Measurements from ENCODE around the gene LONRF2.
"Not testable (repeated sequence)": the region's sequence is repeated elsewhere in the genome, so short reads cannot be mapped to it uniquely, and the experiment has no call there.

The LONRF2 gene

GRCh38 chr2:100321866-100322820 lies at the start of gene LONRF2:
LONRF2 (minus strand) TSS chr2:100322501; CDS start chr2:100322093, 408 bp downstream.
- DNase-seq (ENCODE audit: low spot score), result peak; percentile 5

GRCh38 chr2:100367163-100367562 lies 44.9 kb upstream of the LONRF2 start:
- DNase-seq (ENCODE audit: low spot score), result no peak

DNA sequence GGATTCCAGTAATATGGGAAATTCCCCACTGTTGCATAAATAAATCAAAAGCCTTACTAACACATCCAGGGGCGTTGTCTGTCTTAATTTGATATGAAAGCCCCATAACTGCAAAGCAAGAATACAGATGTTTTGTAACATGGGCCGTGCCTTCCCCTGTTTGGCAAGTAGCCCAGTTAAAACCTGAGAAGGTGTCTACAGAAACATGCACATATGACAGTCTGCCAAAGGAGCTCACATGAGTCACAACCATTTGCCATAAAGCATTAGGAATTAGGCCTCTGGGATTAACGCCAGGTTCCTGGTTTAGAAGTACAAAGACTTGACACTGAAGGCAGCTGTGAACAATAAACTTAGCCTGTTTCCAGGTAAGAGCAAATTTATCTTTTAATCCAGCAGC lies 43.1 kb upstream of the LONRF2 start:
- DNase-seq (ENCODE audit: low spot score), result no peak

GRCh38 chr2:100362269-100362668 lies 40.0 kb upstream of the LONRF2 start:
- DNase-seq (ENCODE audit: low spot score), result not testable (repeated sequence)

DNA sequence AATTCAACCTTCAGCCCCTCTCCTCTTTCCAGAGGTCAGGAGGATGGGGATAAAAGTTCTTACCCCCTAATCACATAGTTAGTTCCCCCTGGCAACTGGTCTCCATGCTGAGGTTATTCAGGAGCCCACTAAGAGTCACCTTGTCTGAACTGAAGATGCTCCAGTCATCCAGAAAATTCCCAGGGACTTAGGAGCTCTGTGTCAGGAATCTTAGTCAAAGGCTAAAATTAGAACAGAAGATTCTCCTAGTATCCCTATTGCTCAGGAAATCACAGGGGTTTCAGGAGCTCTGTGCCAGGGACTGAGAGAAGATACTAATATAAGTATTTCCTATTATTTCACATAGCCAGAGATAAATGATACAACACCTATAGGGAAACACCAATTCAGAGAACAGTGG lies 37.3 kb upstream of the LONRF2 start:
- DNase-seq (ENCODE audit: low spot score), result no peak

GRCh38 chr2:100358554-100358953 lies 36.3 kb upstream of the LONRF2 start:
- no peak for DNase-seq (ENCODE audit: low spot score)

DNA sequence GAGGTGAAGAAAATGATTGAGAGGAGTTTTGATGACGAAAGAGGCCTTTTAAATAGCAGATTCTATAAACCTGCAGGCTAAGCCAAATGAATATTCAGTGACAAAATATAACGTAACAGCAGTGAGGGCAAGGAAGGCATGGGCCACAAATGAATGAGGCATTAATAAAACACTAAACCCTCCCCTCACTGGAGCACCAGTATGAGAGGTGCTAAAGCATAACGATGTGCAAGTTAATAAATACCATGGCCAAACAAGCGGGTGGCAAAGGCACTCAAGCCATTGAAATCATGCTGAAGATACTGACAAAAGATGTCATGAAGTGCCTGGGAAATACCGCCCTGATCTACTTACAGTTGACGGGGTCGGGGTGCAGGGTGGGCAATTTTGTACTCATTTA lies 30.2 kb upstream of the LONRF2 start:
- DNase-seq (ENCODE audit: low spot score), result no peak

- no peak for DNase-seq (ENCODE audit: low spot score)
Observed at GRCh38 chr2:100350661-100351185, 28.4 kb upstream of the LONRF2 start.

DNA sequence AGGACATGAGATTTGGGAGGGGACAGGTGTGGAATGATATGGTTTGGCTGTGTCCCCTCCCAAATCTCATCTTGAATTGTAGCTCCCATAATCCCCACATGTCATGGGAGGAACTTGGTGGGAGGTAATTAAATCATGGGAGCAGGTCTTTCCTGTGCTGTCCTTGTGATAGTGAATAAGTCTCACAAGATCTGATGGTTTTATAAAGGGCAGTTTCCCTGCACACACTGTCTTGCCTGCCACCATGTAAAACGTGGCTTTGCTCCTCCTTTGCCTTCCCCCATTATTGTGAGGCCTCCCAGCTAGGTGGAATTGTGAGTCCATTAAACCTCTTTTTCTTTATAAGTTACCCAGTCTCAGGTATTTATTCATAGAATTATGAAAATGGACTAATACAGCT lies 22.8 kb upstream of the LONRF2 start:
- DNase-seq (ENCODE audit: low spot score), result not testable (repeated sequence)

- no peak for DNase-seq (ENCODE audit: low spot score)
Observed at GRCh38 chr2:100344433-100344832, 22.1 kb upstream of the LONRF2 start.

DNA sequence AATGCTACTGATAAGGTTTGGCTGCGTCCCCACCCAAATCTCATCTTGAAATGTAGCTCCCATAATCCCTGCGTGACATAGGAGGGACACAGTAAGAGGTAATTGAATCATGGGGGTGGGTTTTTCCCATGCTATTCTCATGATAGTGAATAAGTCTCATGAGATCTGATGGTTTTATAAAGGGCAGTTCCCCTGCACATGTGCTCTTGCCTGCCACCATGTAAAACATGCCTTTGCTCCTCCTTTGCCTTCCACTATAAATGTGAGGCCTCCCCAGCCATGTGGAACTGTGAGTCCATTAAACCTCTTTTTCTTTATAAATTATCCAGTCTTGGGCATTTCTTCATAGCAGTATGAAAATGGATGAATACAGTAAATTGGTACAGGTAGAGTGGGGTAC lies 20.2 kb upstream of the LONRF2 start:
- DNase-seq (ENCODE audit: low spot score), result not testable (repeated sequence)

DNA sequence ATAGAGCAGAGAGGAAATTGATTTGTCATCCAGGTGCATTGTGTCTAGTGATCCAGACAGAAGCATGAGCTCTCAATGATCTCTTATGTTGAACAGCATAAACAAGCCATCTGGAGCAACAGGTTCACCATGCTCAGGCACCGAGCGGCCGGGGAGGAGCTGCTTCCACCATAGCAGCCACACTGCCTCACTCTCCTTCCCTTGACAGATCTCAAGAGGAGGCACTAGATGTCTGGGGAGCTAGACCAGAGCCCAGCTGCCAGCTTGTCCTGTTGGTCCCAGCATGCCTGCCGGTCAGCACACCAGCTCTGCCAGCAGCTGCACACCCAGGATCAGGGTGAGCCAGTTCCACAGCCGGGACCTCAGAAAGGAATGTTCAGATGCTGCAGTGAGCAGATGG lies 17.5 kb upstream of the LONRF2 start:
- no peak for DNase-seq (ENCODE audit: low spot score)

GRCh38 chr2:100334929-100335328 lies 12.6 kb upstream of the LONRF2 start:
- DNase-seq (ENCODE audit: low spot score), result no peak

DNA sequence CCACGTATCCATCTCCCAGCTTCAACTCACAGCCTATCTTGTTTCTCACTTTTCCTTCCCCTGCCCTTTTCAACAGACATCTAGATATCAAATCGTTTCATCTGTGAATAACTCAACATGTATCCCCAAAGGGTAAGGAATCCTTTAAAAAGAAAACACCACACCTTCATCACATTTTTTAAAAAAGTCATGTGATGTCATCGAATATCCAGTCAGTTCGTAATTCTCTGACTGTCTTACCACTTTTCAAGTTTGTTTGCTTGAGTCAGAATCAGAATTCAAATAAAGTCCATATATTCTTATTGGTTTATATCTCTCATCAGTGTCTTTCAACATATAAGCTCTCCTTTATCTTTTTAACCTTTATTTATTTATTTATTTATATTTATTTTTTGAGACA lies 5.4 kb upstream of the LONRF2 start:
- no peak for DNase-seq (ENCODE audit: low spot score)

GRCh38 chr2:100321179-100321865 lies 979 bp downstream of the LONRF2 start:
- DNase-seq (ENCODE audit: low spot score), result peak; percentile 11

GRCh38 chr2:100320547-100321178 lies 1.6 kb downstream of the LONRF2 start:
- peak; percentile 29 for DNase-seq (ENCODE audit: low spot score)

DNA sequence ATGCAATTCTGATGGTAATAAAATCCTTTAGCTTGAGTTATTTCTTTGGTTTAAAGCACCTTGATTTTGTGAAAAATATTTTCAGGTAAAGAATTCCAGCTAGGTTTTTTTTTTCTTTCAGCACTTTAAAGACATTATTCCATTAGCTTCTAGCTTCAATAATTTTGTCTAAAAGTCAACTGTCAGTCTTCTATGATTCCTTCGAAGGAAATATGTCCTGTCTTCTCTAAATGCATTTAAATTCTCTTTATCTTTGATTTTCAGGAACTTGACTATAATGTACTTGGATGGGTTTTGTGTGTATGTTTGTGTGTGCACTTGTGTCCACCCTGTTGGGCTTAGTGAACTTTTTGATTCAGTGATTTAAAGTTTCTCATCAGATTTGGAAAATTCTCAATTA lies 4.7 kb downstream of the LONRF2 start:
- no peak for DNase-seq (ENCODE audit: low spot score)

DNA sequence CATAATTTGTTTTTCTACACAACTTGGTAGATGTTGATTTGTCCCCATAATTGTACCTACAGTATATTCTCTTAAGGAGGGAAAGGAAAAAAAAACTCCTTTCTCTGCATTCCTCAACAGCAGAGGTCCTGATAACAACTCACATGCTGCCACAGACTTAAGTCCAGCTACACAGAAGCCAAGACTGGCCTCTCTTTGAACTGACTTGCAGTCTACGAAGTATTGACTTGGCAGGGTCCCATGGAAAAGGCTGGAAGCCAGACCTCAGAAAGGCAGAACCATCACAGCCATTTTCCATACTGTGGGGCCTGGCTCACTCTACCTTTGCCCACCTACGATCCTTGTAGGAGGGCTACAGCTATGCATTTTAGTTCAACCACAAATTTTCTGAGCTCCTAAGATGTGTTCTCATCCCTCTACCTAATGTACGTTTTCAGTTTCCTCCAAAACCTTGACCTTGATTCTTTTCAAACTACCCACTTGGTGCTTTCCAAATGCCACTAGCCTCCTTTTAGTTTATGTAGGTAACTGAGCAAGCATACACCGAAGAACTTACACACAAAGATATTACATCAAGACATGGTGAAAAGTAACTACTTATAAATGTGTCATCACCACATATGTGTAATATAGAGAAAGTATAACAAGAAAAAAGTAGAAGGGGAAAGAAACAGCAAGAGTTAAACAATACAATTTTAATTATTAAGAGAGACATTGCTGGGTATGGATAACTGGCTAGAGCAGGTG lies 12.2 kb downstream of the LONRF2 start:
- no peak for DNase-seq (ENCODE audit: low spot score)

GRCh38 chr2:100309311-100309710 lies 13.0 kb downstream of the LONRF2 start:
- no peak for DNase-seq (ENCODE audit: low spot score)

DNA sequence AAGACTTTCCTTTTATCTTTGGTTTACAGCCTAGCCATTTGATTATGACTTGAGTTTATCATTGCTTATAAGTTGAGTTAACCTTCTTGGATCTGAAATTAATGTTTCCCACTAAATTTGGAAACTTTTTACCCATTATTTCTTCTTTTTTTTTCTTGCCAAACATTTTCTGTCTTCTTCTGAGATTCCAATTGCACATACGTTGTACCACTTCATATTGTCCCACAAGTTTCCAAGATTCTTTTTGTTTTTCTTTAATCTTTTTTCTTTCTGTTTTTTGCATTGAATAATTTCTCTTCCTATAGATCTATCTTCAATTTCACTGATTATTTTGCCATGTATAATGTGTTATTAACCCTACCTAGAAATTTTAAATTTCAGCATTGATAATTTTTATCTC lies 18.6 kb downstream of the LONRF2 start:
- DNase-seq (ENCODE audit: low spot score), result no peak

GRCh38 chr2:100302585-100302892 lies 19.8 kb downstream of the LONRF2 start:
- no peak for DNase-seq (ENCODE audit: low spot score)
